Fibroblast of peridontal ligament (primary cell): ENCODE data around the gene HOXD4.

Experiments
- DNase-seq: peaks from one replicate; pipeline ENCODE4 v3.0.0-alpha.2; 2010; ENCODE audit errors: extremely low read depth

The HOXD4 gene

GRCh38 chr2:176126929-176127773, 24.2 kb upstream of the HOXD4 start:
- peak; percentile 71 for DNase-seq

DNA sequence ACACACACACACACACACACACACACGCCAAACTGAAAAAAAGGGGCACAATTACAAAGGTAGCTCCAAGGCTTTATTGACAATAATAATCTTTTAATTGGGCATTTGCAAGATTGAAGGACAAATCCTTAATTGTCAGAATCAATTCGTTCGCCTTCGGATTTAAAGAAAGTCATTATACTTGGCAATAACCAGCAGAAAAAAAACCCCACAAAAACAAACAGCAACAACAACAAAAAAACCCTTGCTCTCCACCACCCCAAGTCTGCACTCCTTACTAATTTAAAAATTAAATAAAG, 23.6 kb upstream of the HOXD4 start:
- no peak for DNase-seq

DNA sequence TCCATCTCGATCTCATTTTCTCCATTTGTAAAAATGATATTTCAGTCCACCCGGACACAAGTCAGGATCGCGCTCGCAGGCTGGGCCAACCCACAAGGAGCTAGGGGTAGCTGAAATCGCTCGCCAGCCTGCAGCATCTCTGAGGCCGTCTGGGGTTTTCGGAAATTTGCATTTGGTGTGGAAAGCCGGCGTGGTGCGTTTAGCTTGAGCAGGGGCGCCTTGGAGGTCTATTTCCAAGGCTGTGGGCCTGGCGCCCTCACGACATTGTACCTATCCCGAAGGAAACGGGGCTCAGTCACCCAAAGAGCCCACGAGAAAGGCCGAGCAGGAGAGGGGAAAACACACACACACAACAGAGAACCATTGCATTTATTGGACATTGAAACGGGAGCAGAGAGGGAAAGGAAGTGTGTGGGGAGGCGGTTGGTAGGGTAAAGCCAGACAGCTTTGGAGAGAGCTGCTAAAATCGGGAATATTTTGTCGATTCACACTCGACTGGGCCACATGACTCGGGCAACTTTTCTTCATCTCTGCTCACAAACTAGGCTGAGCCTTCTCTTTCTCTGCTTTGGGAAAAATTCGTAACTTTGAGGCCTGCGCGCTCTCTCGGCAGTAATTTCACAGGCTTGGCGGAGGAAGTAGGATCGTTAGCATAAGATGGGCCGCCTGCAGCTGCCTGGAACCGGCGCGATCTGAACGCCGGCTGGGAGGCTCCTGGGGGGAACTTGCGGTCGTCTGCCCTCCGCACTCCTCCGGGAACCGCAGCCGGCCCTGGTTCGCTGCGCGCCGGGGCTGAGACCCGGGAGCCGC, 23.0 kb upstream of the HOXD4 start:
- no peak for DNase-seq

DNA sequence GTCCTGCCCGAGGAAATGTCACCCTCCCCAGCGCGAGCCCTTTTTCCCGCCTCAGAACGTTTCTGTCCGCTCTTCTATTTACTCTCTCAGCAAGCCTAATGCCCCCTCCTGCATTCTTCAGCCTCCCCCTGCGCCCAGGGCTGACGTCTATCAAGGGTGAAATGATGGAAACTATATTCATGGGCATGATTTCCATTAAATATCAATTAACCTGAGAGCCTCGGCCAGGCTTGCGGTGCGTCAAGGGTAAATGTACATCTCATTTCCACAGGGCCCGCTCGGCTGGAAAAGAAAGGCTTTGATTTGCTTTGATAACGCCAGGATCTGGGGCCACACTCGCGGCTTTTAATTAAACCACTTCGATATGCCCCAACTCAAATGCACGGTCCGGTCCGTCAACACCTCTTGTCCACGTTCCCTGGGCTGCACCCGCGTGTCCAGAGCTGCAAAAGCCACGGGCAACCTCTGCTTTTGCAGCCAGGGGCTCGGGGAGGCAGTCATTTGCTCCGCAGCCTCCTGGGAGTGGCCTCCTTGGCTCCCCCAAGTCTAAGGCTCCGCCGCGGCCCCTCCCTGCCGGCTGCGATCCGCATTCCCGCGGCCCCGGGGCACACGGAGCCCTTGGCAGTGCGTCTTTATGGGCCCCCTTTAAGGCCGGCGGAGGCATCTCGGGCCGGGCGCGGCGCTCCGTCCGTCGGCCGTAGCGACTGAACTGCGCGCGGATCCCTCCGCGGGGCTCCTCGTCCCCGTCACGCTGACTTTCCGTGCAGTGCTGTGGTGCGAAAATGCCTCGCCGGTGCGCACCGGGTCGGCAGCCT, 22.2 kb upstream of the HOXD4 start, which contains the start of gene HOXD8:
Gene HOXD8 (plus strand): TSS at position 724 of the 815 bp plus-strand sequence. CDS start 662 bp downstream, outside the sequence.
- DNase-seq = no peak

DNA sequence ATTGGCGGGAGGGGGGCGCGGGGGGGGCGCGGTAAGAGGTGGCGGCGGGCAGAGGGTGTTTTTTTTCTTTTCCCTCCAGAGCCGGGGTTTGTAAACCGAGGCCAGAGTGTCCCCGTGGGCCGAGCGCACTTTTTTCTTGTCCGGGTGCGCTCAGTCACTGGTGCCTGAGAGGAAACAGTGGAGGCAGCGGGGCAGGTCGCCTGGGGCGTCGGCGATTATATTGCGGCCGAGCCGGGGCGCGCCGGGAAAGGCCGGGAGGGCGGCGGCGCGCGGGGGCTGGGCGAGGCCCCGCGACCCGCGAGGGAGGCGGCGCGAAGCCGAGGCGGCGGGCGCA, 21.6 kb upstream of the HOXD4 start:
- no peak for DNase-seq

DNA sequence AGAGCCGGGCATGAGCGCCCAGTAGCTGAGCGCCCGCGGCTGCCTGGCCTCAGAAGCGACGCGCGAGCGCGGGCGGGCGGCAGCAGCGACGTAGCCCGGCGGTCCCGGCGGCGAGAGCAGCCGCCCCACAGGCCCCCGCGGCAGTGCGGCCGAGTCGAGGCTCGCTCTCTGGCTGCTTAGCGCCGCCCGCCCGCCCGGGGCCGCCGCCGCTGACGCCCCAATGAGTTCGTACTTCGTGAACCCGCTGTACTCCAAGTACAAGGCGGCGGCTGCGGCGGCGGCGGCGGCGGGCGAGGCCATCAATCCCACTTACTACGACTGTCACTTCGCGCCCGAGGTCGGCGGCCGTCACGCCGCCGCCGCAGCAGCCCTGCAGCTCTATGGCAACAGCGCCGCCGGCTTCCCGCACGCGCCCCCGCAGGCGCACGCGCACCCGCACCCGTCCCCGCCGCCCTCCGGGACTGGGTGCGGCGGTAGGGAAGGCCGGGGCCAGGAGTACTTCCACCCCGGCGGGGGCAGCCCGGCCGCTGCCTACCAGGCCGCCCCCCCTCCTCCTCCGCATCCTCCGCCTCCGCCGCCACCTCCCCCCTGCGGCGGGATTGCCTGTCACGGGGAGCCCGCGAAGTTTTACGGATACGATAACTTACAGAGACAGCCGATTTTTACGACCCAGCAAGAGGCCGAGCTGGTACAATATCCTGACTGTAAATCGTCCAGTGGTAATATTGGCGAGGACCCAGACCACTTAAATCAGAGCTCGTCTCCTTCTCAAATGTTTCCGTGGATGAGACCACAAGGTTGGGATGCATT, 21.0 kb upstream of the HOXD4 start:
- DNase-seq = no peak

DNA sequence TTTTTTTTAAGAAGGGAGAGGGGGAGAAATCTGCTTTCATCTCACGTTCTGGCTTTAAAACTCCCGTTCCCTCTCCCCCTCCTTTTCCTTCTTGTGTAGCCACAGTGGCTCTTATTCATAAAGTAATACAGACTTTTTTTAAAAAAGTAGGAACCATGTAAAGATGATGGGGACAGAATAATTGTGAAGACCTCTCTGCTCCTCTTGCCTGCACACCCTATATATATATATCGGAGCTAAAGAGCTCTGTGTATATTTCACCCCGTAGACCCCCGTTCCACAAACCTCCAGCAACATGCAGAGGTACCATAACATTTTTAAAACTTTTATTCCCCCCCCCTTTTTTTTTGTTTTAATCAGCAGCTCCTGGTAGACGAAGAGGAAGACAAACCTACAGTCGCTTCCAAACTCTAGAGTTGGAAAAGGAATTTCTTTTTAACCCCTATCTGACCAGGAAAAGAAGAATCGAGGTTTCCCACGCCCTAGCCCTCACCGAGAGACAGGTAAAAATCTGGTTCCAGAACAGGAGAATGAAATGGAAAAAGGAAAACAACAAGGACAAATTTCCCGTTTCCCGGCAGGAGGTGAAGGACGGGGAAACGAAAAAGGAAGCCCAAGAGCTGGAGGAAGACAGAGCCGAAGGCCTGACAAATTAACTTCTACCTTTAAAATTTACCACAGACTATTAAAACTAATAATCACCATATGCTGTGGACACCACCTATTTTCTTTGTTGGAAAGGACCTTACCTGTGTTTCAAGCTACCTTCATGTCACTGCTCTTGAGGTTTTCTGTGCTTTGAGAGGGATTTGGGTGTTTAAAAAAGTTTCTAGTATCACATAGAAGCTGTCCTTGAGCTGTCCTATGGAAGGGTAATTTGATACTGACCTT, 20.1 kb upstream of the HOXD4 start:
- DNase-seq = no peak

DNA sequence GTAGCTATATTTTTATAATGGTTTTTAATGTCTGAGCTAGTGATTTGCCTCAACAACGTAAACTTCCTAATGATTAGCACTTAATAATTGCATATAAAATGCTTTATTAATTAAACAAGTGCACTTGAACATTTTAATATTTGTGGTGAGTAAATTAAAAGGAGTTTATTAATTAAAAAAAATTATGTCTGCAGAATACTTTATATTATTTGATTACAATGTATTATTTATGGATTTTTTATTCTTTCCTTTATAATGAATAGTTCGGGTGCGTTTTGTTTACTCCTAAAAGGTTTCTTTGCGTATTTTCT, 19.5 kb upstream of the HOXD4 start:
- DNase-seq = no peak

- DNase-seq = no peak
Measured at GRCh38 chr2:176132205-176133171, 18.9 kb upstream of the HOXD4 start.

GRCh38 chr2:176133389-176133788, 18.0 kb upstream of the HOXD4 start:
- DNase-seq = no peak

GRCh38 chr2:176134035-176134434, 17.3 kb upstream of the HOXD4 start:
- no peak for DNase-seq

- DNase-seq = no peak
Measured at GRCh38 chr2:176135035-176135440, 16.3 kb upstream of the HOXD4 start.

GRCh38 chr2:176136374-176137251, 14.7 kb upstream of the HOXD4 start:
- no peak for DNase-seq

- DNase-seq = no peak
Measured at GRCh38 chr2:176137252-176137580, 14.1 kb upstream of the HOXD4 start.

- no peak for DNase-seq
Measured at GRCh38 chr2:176137906-176138305, 13.4 kb upstream of the HOXD4 start.

DNA sequence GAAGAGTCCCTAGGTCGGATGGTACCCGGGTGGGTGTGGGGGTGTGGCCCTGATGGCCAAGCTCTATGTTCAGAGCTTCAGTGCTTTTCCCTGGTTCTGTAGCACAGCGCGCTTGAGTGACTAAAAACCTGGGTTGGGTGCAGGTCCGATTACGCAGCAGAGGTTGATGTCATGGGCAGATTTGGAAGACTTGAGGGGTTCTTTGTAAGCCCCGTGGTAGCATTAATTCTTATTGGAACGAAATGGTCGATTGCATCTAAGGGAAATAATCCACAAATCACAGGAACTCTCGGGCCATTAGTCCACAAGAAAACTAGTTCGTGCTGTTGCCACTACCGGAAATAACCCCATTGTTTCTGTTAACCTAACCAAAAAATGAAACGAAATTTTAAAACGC, 12.8 kb upstream of the HOXD4 start:
- no peak for DNase-seq

- no peak for DNase-seq
Measured at GRCh38 chr2:176138923-176139660, 12.3 kb upstream of the HOXD4 start.
